Fibroblast of mammary gland (primary cell): ENCODE results near the gene LRP1.

Experiments used
- DNase-seq: peaks from one replicate; pipeline ENCODE4 v3.0.0-alpha.2; 2010; ENCODE audit warnings: low read depth
- H3K4me3 ChIP-seq: 2 replicates; pipeline ENCODE4 v1.5.1; 2011; ENCODE audit warnings: low read depth, mild to moderate bottlenecking, low read length, moderate library complexity; ENCODE audit not compliant: control insufficient read depth
- TF ChIP-seq, protein P1 (sequence below): conservative IDR thresholded peaks from 2 replicates; pipeline ENCODE4 v1.5.1; 2011; ENCODE audit warnings: low read depth, low read length, inconsistent platforms; ENCODE audit not compliant: control insufficient read depth, insufficient read depth

LRP1 gene

DNA sequence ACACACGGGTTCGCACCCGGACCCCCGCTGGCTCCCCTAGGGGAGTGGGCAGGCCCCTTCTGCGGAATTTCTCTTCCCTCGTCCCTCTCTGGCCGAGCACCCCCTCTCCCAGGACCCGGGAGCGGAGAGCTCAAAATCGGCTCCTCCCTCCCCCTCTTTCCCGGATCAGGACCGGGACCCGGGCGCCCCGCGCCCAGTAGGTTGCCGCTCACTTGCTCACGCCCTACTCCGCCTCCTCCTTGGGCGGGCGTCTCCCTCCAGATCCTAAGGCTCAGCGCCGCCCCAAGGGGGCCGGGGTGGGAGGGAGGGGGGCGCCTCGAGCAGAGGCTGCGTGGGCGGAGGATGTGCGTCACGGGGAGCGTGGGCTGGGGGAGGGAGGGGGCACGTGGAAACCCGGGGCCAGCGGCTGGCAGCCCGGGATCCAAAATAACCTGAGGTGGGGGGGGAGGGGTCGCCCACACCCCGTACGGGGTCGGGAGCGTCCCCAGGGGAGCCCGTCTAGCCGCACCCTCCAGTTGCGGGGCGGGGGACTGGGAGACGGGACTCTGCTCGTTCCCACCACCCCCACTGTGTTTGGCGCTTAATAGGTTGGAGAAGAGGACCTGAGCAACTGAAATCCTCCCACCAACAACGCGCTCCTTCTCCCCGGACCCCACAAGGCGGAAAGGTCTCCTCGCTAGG is 41.1 kb upstream of the LRP1 start:
- peak overlapping the region; percentile 81 for H3K4me3 ChIP-seq
- peak; percentile 92 for DNase-seq
- TF ChIP-seq, protein P1, sequence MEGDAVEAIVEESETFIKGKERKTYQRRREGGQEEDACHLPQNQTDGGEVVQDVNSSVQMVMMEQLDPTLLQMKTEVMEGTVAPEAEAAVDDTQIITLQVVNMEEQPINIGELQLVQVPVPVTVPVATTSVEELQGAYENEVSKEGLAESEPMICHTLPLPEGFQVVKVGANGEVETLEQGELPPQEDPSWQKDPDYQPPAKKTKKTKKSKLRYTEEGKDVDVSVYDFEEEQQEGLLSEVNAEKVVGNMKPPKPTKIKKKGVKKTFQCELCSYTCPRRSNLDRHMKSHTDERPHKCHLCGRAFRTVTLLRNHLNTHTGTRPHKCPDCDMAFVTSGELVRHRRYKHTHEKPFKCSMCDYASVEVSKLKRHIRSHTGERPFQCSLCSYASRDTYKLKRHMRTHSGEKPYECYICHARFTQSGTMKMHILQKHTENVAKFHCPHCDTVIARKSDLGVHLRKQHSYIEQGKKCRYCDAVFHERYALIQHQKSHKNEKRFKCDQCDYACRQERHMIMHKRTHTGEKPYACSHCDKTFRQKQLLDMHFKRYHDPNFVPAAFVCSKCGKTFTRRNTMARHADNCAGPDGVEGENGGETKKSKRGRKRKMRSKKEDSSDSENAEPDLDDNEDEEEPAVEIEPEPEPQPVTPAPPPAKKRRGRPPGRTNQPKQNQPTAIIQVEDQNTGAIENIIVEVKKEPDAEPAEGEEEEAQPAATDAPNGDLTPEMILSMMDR: no peak

DNA sequence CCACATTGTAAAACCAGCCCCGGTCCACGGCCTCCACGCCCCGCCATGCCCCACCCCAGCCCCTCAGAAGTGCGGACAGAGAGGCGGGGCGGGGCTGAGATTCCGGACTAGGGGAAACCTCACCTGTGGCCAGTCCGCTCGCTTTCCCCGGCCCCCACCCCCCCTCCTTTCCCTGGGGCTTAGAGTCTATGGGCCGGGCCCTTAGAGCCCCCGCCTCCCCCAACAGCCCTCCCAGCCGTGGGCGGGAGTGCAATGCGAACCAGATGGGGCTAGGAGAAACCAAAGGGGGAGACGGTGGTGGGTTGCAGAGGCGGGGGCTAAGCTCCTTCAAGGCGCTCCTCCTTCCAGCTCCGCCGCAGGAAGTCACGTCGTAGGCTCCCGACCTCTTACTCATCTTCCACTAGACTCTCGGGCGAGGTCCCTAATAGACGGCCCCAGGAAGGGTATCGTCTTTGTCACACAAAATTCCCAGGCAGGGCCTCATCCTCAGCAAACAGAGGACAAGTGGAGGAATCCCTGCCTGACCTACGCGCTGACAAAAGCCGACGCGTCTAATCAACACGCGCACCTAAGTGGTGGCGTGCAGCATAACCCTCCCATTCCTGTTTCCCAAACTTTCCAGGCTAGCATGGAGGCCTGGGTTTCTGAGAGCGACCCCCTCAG is 40.5 kb upstream of the LRP1 start:
- peak; percentile 98 for DNase-seq
- TF ChIP-seq, protein P1: no peak

DNA sequence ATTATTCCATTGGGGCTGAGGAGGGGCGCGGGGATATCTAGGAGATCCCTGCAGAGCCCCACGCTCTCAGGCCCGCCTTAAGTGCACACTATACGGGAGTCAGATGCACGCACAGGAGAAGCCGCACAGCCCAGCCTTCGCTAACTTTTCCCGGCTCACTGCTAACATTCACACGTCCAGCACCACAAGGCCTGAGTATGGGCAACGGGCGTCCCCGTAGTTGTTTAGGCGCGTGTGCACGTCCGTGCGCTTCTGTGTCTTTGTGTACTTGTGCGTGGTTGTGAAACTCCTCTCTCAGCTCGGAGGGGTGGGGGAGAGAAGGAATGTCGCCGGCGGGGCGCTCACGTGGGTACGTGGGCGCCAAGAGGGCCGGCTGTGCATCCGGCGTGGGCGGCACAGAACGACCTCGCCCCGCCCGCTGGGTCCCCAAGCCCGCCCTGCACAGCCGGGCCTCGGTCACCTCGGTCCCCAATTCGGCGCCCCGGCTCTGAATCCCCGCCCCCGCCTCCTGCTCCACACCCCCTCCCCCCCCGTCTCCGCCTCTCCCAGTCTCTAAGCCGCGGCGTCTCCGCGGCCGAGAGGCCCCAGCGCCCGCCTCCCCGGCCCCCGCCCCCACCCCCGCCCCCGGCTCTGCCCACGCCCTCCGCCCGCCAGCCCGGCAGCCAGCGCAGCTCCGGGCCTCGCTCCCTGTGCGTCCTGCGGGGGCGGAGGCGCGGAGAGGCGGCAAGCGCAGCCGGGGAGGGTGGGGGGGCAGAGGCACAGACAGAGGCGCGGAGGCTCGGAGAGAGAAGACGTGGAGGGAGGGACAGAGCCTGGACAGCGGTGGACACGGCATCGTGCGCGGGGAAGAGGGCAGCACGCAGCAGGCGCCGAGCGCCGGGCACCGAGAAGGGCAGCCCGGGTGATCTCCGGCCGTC is 39.7 kb upstream of the LRP1 start, which contains the start of gene NAB2:
Gene NAB2 (plus strand): TSS at position 761 of the 917 bp plus-strand sequence. CDS start 158 bp downstream, outside the sequence.
- peak; percentile 96 for DNase-seq
- TF ChIP-seq, protein P1: no peak
- H3K4me3 ChIP-seq: peak within 1 kb of the TSS; percentile 92

More for the DNA sequence above, 40.5 kb upstream of the LRP1 start:
- peak overlapping the region; percentile 57 for H3K4me3 ChIP-seq

DNA sequence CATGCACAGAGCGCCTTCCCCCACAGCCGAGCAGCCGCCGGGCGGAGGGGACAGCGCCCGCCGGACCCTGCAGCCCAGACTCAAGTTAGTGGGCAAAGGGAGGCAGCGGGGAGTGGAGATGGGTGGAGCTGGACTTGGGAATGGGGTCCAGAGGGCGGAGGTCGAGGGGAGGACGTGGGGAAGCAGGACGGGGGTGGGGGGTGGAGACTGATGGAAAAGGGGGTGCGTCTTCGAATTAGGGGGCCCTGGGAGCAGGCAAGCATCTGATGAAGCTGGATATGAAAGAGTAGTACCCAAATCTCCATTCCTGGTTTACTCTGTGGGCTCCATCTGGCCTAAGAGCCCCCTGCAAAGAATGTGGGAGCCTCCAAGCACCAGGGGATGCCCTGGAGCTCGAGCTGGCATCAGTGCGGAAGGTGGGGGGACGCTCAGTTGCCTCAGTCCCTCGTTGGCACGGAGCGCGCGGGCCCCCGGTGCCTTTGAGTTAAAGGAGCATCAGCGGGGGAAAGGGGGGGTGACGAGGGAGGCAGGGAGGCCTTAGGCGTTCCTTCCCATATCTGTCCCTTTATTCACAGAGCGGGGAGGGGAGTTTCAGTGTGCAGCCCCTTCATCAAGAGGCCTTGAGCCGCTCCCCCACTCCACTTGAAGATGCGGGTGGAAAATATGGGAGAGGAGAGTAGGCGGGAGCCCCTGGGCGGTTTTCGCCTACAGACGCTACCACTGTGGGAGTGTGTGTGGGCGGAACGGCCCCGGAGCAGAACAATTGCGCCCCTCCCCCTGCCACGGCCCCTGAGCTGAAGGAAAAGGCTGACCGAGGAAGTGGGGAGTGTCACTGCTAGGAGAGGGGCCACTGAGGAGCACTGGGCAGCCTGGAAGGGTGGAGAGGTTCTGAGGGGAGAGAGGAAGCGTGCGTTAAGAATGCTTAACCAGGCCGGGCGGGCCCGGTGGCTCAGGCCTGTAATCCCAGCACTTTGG is 38.7 kb upstream of the LRP1 start:
- TF ChIP-seq, protein P1: no peak
- peak overlapping the region; percentile 92 for H3K4me3 ChIP-seq
- peak; percentile 58 for DNase-seq

DNA sequence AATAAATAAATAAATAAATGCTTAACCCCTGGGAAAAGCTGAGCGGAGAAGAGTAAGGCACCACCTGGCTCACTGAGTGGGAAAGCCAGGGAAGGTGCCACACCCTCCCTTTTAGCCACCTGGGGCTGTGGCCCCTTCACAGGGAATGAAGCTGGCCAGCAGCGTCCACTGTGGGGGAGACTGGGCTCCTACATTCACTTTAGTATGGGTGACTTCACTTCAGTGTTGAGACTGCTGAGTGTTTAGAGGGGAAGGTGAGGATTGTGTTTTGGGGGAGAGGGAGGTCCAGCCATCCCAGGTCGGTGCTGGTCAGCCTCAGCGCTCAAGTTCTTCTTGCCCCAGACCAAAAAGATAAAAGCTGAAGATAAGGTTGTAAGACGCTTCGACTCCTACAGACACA is 37.8 kb upstream of the LRP1 start:
- H3K4me3 ChIP-seq: peak overlapping the region; percentile 92
- TF ChIP-seq, protein P1: no peak
- DNase-seq: no peak
